SK-N-MC (cell line): ENCODE measurements around the gene GRK3.

ENCODE experiments used
- EZH2 ChIP-seq: fragments of 200-600 bp; sonication (generic); IDR thresholded peaks from one replicate; pipeline ENCODE4 v1.6.1; 2017; ENCODE audit warnings: antibody characterized with exemption
- POLR2AphosphoS5 ChIP-seq: IDR thresholded peaks from 2 replicates; pipeline ENCODE4 v1.6.1; 2012; ENCODE audit warnings: mild to moderate bottlenecking, low read depth, low read length, borderline replicate concordance

DNA sequence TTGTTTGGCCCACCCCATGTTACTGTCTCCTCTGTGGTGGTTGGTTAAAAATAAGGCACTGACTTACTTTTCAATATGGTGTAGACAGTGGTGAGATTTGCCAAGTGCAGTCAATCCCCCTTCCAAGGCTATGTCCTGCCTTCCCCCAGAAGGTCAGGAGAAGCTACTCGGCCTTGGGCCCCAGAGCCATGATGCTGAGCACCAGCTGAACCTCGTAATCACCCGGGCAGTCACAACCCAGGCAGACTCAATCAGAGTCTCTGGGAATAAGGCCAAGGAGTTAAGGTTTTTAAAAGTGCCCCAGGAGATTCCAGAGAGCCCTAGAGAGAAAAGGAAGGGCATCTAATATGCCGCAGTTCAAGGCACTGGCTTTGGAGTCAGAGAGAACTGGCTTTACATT lies 201.3 kb downstream of the GRK3 start:
- TF ChIP-seq POLR2AphosphoS5 (no peak), EZH2 (no peak)
